Stimulated activated CD8-positive, alpha-beta memory T cell treated with anti-CD3 and anti-CD28 coated beads, Interleukin-12 subunit alpha, Interleukin-12 subunit beta, amount 100 ng/mL, for 4 hours (primary cell): ENCODE results near the gene ADCY9.
"Not testable (repeated sequence)": the region's sequence is repeated elsewhere in the genome, so short reads cannot be mapped to it uniquely, and the experiment has no call there.

Source experiments
- DNase-seq: peaks from one replicate; pipeline ENCODE4 v3.0.0-alpha.2; 2020; ENCODE audit warnings: low read depth

ADCY9 gene

DNA sequence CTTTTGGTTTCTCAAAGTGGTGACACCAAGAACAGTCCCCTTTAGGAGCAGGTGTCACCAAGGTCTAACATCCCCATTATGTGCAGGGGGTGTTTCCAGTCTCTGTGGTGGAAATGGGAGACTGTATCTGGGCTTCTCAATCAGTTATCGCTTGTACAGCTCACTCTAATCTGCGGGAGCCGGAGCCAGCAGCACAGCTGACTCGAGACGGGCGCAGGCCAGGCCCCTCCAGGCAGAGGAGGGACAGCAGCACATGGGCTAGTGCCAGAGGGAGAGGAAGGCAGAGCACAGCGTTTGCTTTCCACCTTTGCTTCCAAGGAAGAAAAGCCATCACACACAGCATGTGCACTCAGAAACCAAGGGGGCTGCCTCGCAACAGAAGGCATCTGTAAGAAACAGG is 144.5 kb downstream of the ADCY9 start:
- DNase-seq, result no peak

DNA sequence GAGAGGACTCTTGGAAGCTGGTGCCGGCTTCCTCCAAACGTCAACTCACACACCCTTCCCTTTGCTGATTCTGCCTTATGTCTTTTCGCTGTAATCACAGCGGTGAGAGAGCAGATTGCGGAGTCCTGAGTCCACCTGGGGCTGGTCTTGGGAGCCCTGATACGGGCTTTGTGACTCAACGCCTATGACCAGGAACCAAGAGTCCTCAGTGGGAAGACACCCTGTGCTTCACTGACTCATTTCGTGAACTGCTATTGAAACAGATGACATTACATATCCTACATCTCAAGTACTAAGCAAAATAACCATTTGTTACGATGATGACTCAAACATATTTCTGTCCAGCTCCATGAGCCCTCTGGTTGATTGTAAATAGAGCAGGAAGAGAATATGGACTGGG is 145.0 kb downstream of the ADCY9 start:
- no peak for DNase-seq

- no peak for DNase-seq
Observed at GRCh38 chr16:3968551-3968950, 147.7 kb downstream of the ADCY9 start.

- no peak for DNase-seq
Observed at GRCh38 chr16:3966681-3967080, 149.6 kb downstream of the ADCY9 start.

- DNase-seq, result no peak
Observed at GRCh38 chr16:3965781-3966582, 150.3 kb downstream of the ADCY9 start.

DNA sequence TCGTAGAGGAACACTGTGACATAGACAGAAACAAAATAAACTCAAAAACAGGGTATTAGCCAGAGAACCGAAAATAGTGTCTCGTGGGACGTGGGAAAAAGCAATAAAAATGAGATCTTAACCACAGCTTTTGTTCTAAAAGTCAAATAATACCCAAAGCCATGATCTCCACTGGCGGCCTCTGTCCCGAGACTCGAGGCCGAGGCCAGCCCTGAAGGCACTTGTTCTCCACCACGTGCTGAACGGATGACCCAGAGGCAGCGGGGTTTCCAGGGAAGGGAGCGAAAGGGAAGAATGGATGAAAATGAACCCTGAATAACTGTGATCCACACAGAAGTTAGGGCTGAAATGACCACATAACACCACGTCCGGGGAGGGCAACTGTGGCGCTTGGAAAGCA is 150.9 kb downstream of the ADCY9 start:
- no peak for DNase-seq

DNA sequence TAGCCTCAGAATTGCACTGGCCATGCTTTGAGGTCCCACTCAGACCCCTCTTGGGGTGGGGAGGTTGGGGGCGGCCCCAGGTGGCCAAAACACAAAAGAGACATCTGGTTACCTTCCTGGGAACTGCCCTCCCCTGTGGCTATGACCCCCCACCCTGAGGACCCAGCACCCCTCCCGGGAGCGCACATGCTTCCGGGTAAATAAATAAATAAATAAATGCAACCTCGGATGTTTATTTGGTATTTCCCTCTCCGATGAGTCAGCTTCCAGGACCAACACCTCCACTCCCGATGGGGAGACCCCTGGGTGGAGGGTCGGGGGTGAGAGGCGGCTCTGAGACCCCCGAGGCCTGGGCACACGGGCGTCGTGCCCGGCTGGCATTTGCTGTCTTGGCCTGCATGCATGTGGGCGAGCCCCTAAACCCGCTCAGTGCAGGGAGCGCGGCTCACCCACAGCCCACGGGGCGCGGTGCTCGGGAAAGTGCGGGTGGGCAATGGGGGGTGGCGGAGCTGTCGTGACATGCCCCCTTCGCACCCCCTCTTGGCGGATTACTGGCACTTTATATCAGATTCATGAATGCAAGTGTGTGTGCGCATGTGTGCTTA is 151.5 kb downstream of the ADCY9 start:
- no peak for DNase-seq

DNA sequence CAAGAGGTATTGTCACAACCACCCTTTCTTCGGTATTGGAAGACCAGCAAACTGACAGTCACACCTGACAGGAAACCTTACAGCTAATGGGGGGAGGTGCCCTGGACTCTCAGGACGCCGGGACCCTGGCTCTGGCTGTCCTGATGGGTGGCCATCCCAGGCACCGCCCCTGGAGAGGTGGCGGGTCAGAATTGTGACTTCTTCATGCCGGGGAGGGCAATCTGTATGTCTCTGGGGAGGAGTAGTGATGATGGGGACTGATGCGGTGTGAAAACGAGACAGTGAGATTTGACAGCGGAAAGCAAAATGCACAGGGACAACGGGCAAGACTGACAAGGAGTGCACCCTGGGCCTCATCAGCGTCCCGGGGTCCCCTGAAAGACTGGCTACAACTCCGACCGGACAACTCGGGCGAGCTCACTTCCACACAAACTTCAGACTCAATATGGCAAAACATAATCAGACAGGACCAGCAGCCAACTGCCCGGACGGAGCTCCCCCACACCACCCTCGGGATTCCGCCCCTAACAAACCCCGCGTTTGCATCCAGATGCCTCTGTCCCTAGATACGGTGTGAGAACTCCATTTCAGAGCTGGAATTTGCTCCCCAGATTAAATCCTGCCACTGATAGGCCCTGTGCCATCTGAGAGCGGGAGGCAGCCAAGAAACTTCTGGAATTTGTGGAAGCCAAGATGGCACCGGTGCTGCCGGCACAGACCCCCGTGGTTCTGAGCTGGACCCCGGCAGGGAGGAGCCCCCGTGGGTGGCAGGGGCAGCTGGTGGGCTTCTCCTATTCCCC is 152.2 kb downstream of the ADCY9 start:
- no peak for DNase-seq

DNA sequence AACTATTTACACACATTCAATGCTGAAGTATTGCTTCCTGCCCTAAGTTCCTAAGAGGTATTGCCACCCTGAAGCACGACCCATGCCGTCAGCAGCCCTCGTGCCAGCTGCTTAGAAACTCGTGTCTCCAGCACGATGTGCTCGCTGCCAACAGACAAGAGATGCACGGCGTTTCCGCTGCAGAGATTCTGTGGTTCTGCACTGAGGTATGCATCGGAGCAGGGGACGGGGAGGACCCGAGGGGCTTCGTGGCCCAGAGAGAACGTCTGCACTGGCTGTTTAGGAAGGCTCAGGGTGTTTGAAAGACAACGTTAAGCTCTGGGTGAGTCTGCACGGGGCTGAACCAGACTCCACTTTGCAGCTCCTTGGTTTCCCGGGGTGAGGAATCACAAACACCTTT is 153.0 kb downstream of the ADCY9 start:
- no peak for DNase-seq

- DNase-seq, result no peak
Observed at GRCh38 chr16:3961449-3961849, 154.8 kb downstream of the ADCY9 start.

- DNase-seq, result not testable (repeated sequence)
Observed at GRCh38 chr16:3959926-3960590, 156.2 kb downstream of the ADCY9 start.

GRCh38 chr16:3959148-3959547 is 157.1 kb downstream of the ADCY9 start:
- no peak for DNase-seq

GRCh38 chr16:3957344-3957980 is 158.8 kb downstream of the ADCY9 start:
- no peak for DNase-seq

GRCh38 chr16:3954411-3954921 is 161.8 kb downstream of the ADCY9 start:
- DNase-seq, result no peak

DNA sequence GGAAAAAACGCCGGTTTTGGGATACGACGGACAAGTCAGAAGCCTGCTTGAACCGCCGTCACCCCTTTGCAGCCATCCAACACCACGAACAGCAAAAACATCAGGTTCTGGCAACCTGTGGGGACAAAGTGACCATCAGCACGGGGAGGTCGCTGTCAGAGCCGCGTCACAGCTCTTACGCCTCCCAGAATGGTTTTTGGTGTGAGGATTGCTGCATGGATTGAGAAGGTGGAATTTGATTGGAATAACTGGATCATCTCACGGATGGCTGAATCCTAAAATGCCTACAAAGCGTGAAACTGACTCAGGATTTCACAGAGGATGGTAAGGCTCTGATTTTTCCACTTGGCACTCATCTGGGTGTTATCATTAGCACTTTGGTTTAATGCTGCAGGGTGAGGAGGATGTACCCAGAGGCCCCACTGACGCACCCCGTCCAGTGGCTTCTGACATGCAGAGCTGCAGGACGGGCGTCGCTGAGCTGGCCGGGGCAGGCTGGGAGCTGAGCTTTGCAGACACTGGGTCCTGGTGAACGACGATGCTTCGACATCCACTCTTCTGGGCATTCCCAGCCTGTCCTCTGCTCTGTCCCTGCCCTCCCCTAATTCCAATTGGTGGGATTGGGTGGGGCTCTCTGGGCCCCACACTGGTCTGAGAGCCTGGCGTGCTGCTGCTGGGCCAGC is 162.4 kb downstream of the ADCY9 start:
- no peak for DNase-seq

GRCh38 chr16:3952737-3953131 is 163.5 kb downstream of the ADCY9 start:
- no peak for DNase-seq

GRCh38 chr16:3951861-3952736 is 164.1 kb downstream of the ADCY9 start:
- no peak for DNase-seq

DNA sequence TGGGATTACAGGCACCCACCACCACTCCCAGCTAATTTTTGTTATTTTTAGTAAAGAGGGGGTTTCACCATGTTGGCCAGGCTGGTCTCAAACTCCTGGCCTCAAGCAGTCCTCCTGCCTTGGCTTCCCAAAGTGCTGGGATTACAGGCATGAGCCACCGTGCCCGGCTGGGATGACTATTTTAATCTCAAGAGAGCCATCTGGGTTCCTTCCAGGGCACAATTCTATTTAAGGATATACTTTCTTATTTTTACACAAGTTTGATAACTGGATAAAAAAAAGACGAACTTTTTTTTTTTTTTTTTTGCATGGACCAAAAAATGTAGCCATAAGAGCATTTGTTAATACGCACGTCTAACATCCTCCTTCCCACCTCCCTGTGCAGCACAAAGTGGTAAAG is 164.9 kb downstream of the ADCY9 start:
- not testable (repeated sequence) for DNase-seq

DNA sequence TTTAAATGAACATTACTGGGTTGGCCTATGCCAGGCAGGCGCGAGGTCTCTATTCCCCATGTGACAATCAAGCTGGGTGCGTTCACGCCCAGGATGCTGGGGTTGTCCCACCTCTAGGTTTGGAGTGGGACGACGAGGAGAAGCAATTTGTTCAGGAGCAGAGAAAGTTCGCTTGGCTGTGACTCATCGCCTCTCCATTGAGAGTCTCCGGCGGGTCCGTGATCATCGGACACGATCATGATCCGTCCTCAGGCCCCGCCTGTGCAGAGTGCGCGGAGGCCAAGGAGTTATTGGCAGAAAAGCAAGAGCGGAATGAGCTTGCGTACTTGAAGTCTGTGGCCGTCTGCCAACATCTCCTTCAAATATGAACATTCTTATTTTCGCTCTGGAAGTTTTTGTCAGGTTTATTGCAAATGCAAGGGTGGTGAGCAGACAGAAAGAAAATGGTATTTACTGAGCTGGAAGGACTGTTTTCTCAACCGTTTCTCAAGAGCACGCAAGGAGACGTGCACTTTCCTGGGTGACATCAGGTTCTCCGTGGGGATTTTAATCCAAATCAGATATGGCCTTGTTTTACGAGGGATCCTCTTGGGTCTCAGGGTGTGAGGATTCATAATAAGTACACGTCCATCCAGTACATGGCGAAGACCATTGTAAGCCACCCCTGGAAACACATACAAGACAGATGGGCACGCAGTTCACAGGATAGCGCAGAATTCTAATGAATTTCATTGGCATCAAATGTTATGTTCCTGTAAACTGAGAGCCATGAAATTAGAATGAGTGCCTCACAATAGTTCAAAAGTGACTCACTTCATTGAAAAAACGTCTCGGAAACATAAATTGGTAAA is 165.7 kb downstream of the ADCY9 start:
- DNase-seq, result no peak
